Trophoblast cell (in vitro differentiated cells and primary cell): ENCODE results near the gene MCRIP2.

Experiments used
- DNase-seq, 2 donors: peaks; one replicate each; pipeline ENCODE4 v3.0.0-alpha.2; 2016
- H2AFZ ChIP-seq: 2 replicates; pipeline ENCODE4 v1.6.1; 2013; ENCODE audit warnings: low read length, moderate library complexity, mild to moderate bottlenecking; ENCODE audit not compliant: insufficient read depth, poor library complexity
- H2AK5ac ChIP-seq: 2 replicates; pipeline ENCODE4 v1.6.1; 2013; ENCODE audit warnings: mild to moderate bottlenecking, low read length
- H2BK120ac ChIP-seq: 2 replicates; pipeline ENCODE4 v1.6.1; 2013; ENCODE audit warnings: low read length, mild to moderate bottlenecking, moderate library complexity; ENCODE audit not compliant: insufficient read depth, poor library complexity
- H2BK12ac ChIP-seq: 2 replicates; pipeline ENCODE4 v1.6.1; 2013; ENCODE audit warnings: mild to moderate bottlenecking, low read length, moderate library complexity
- H2BK5ac ChIP-seq: 2 replicates; pipeline ENCODE4 v1.6.1; 2013; ENCODE audit warnings: low read length, low read depth, moderate library complexity, mild to moderate bottlenecking; ENCODE audit not compliant: poor library complexity
- H3K14ac ChIP-seq: 2 replicates; pipeline ENCODE4 v1.6.1; 2013; ENCODE audit warnings: mild to moderate bottlenecking, low read length
- H3K18ac ChIP-seq: 2 replicates; pipeline ENCODE4 v1.6.1; 2013; ENCODE audit warnings: mild to moderate bottlenecking, low read length
- H3K23ac ChIP-seq: 2 replicates; pipeline ENCODE4 v1.6.1; 2013; ENCODE audit warnings: low read length
- H3K27ac ChIP-seq: 2 replicates; pipeline ENCODE4 v1.5.1; 2013; ENCODE audit warnings: low read depth, mild to moderate bottlenecking, inconsistent platforms, low read length, moderate library complexity
- H3K27me3 ChIP-seq: 2 replicates; pipeline ENCODE4 v1.6.1; 2013; ENCODE audit warnings: inconsistent platforms, mild to moderate bottlenecking, low read length, moderate library complexity; ENCODE audit not compliant: insufficient read depth
- H3K36me3 ChIP-seq, 2 experiments: 1 replicate in 1 of 2; 2 replicates in 1 of 2; pipeline ENCODE4 v1.6.1; 2013; ENCODE audit warnings: low read length in 2 of 2, mild to moderate bottlenecking in 2 of 2, moderate library complexity in 1 of 2; ENCODE audit not compliant: insufficient read depth in 2 of 2, control insufficient read depth in 1 of 2
- H3K4ac ChIP-seq: 2 replicates; pipeline ENCODE4 v1.6.1; 2013; ENCODE audit warnings: low read depth, mild to moderate bottlenecking, low read length, moderate library complexity
- H3K4me1 ChIP-seq, 2 experiments: 1 replicate in 1 of 2; 2 replicates in 1 of 2; pipeline ENCODE4 v1.6.1; 2013; ENCODE audit warnings: low read length in 2 of 2, mild to moderate bottlenecking in 2 of 2, moderate library complexity in 1 of 2; ENCODE audit not compliant: insufficient read depth in 2 of 2, control insufficient read depth in 1 of 2
- H3K4me2 ChIP-seq: 2 replicates; pipeline ENCODE4 v1.6.1; 2013; ENCODE audit warnings: inconsistent platforms, mild to moderate bottlenecking, low read length, moderate library complexity
- H3K4me3 ChIP-seq: 2 replicates; pipeline ENCODE4 v1.5.1; 2013; ENCODE audit warnings: mild to moderate bottlenecking, low read depth, low read length, inconsistent platforms
- H3K79me1 ChIP-seq: one replicate; pipeline ENCODE4 v1.6.1; 2013; ENCODE audit warnings: low read length
- H3K79me2 ChIP-seq: 2 replicates; pipeline ENCODE4 v1.6.1; 2013; ENCODE audit warnings: low read length, mild to moderate bottlenecking; ENCODE audit not compliant: control insufficient read depth, insufficient read depth, poor library complexity
- H3K9ac ChIP-seq: 2 replicates; pipeline ENCODE4 v1.6.1; 2013; ENCODE audit warnings: mild to moderate bottlenecking, low read length
- H3K9me3 ChIP-seq: 2 replicates; pipeline ENCODE4 v1.6.1; 2013; ENCODE audit warnings: low read depth, mild to moderate bottlenecking, control low read depth, inconsistent platforms, low read length; ENCODE audit not compliant: insufficient read depth
- H4K12ac ChIP-seq: 2 replicates; pipeline ENCODE4 v1.6.1; 2013; ENCODE audit warnings: low read depth, mild to moderate bottlenecking, low read length, moderate library complexity
- H4K8ac ChIP-seq: 2 replicates; pipeline ENCODE4 v1.6.1; 2013; ENCODE audit warnings: low read depth, mild to moderate bottlenecking, low read length, moderate library complexity
- H4K91ac ChIP-seq: one replicate; pipeline ENCODE4 v1.6.1; 2013; ENCODE audit warnings: low read depth, mild to moderate bottlenecking, low read length, moderate library complexity
- WGBS: extraction: QIAGEN DNeasy Blood & Tissue Kit; methylation state at CpG from one replicate; pipeline ENCODE4 v1.1.7; 2013; ENCODE audit warnings: missing lambda C conversion rate; ENCODE audit not compliant: insufficient read length, insufficient coverage; ENCODE audit errors: extremely low coverage; 5-methylcytosine and 5-hydroxymethylcytosine counted together

Gene MCRIP2

DNA sequence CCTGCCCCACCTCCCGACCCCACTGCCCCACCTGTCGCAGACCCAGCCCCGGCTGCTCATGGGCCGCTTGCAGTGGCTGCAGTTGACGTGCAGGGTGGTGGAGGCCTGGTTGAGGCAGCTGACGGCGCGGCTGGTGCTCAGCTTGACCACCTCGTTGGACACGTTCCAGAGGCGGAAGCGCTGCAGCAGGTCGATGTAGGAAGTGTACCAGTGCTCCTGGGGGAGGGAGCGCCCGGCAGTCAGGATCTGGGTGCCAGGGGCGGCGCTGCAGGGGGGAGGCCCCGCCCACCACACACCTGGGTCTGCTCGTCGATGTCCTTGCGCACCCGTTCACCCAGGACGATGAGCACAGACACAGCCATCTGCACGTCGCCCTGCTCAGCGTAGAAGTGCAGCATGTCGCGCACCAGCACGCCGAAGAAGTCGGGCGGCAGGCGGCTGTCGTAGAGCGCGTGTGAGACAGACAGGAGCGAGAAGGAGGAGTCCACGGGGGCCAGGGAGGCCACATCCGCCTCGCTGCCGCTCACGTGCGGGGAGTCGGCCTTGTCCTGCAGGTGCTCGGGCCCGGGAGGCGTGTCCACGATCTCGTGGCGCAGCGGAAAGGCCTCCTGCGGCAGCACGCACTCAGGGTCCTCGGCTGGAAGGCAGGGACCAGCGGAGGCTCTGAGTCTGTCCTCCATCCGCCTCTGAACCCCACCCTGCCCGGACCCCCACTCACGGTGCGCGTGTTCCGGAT lies 43.5 kb downstream of the MCRIP2 start:
- no peak for DNase-seq
- Histone ChIP-seq H2BK120ac (no peak overlapping the region), H3K9ac (no peak overlapping the region), H3K4me1 (peaks cover 28 to 34% of the 10 kb centered on the region in 2 experiments), H2BK5ac (no peak overlapping the region), H3K4me2 (no peak overlapping the region), H3K9me3 (peaks cover 6% of the 10 kb centered on the region), H4K12ac (no peak overlapping the region), H3K14ac (no peak overlapping the region), H3K18ac (no peak overlapping the region), H2BK12ac (no peak overlapping the region), H3K27ac (no peak overlapping the region), H4K8ac (peak overlapping the region; percentile 24), H3K36me3 (peaks cover 54 to 57% of the 10 kb centered on the region in 2 experiments), H2AK5ac (no peak overlapping the region), H3K4ac (no peak overlapping the region), H3K23ac (no peak overlapping the region), H3K79me1 (peaks cover 14% of the 10 kb centered on the region), H3K27me3 (no peaks in the 10 kb centered on the region), H3K79me2 (peaks cover 20% of the 10 kb centered on the region), H4K91ac (no peak overlapping the region), H3K4me3 (peak overlapping the region; percentile 10), H2AFZ (no peak overlapping the region)
- WGBS = no CpG with 5 or more reads among the region's 61 CpGs

GRCh38 chr16:685967-686366 lies 44.3 kb downstream of the MCRIP2 start:
- H3K9me3 ChIP-seq = peaks cover 6% of the 10 kb centered on the region
- H4K91ac ChIP-seq = no peak overlapping the region
- H2BK12ac ChIP-seq = no peak overlapping the region
- peaks cover 14% of the 10 kb centered on the region for H3K79me2 ChIP-seq
- no peak overlapping the region for H3K27ac ChIP-seq
- H3K4me1 ChIP-seq = peaks cover 26 to 34% of the 10 kb centered on the region in 2 experiments
- H3K27me3 ChIP-seq = no peaks in the 10 kb centered on the region
- H3K79me1 ChIP-seq = peaks cover 11% of the 10 kb centered on the region
- no peak overlapping the region for H3K23ac ChIP-seq
- H2AK5ac ChIP-seq = no peak overlapping the region
- no peak overlapping the region for H3K18ac ChIP-seq
- no peak overlapping the region for H3K4me2 ChIP-seq
- H3K9ac ChIP-seq = no peak overlapping the region
- H4K12ac ChIP-seq = no peak overlapping the region
- no peak overlapping the region for H3K4me3 ChIP-seq
- H3K4ac ChIP-seq = no peak overlapping the region
- peaks cover 54% of the 10 kb centered on the region in 2 experiments for H3K36me3 ChIP-seq
- no peak overlapping the region for H3K14ac ChIP-seq
- no peak overlapping the region for H2AFZ ChIP-seq
- no CpG with 5 or more reads among the region's 10 CpGs for WGBS
- no peak overlapping the region for H2BK5ac ChIP-seq
- no peak for DNase-seq
- no peak overlapping the region for H4K8ac ChIP-seq
- H2BK120ac ChIP-seq = no peak overlapping the region

DNA sequence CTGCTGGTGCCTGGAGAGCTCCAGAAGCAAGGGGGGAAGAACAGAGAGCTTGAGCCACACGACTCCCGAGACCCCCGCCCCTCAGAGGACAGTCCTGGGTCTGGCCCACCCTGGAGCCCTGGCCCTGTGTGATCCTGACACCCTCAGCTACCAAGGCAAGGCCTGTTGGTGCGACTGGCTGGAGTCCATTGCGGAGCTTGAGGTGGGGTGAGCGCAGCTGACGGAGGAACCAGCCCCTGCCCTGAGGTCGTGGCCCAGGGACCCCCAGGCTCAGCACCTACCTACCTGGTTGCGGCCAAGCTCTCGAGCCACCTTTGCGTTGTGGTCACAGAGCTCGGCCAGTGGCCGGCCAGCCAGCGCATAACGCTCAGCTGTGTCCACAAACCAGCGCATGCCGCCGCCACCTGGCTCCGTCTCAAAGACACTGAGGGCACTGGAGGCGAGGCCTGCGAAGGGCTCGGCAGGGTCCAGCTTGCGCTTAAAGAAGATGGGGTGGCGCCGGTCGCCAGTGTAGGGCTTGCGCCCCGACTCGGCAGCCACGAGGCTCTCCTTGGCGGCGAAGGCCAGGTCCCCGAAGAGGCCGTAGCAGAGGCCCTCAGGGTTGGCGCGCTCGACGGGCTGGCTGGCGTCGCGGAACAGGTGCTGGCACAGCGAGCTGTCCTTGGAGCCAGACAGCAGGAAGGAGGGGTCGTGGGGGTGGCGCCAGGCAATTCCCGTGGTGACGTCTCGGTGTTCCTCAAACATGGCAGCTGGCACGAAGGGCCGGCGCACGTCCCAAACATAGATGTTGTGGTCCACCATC lies 45.0 kb downstream of the MCRIP2 start:
- H4K8ac ChIP-seq = no peak overlapping the region
- no peak overlapping the region for H2BK5ac ChIP-seq
- peaks cover 22 to 29% of the 10 kb centered on the region in 2 experiments for H3K4me1 ChIP-seq
- peaks cover 6% of the 10 kb centered on the region for H3K9me3 ChIP-seq
- no CpG with 5 or more reads among the region's 51 CpGs for WGBS
- no peak overlapping the region for H3K9ac ChIP-seq
- no peak overlapping the region for H3K14ac ChIP-seq
- no peak overlapping the region for H2BK120ac ChIP-seq
- peaks cover 11% of the 10 kb centered on the region for H3K79me1 ChIP-seq
- H3K4me2 ChIP-seq = no peak overlapping the region
- H2AFZ ChIP-seq = no peak overlapping the region
- H3K23ac ChIP-seq = no peak overlapping the region
- no peak overlapping the region for H4K91ac ChIP-seq
- no peak overlapping the region for H2BK12ac ChIP-seq
- no peak overlapping the region for H3K4me3 ChIP-seq
- no peak overlapping the region for H3K18ac ChIP-seq
- H3K27ac ChIP-seq = no peak overlapping the region
- H4K12ac ChIP-seq = no peak overlapping the region
- H3K4ac ChIP-seq = no peak overlapping the region
- H3K27me3 ChIP-seq = no peaks in the 10 kb centered on the region
- peaks cover 48% of the 10 kb centered on the region in 2 experiments for H3K36me3 ChIP-seq
- peaks cover 9% of the 10 kb centered on the region for H3K79me2 ChIP-seq
- no peak for DNase-seq
- H2AK5ac ChIP-seq = no peak overlapping the region

- no peak overlapping the region for H4K12ac ChIP-seq
- no peak overlapping the region for H4K91ac ChIP-seq
- no CpG with 5 or more reads among the region's 19 CpGs for WGBS
- no peak overlapping the region for H3K4ac ChIP-seq
- H3K9ac ChIP-seq = no peak overlapping the region
- no peak overlapping the region for H2BK12ac ChIP-seq
- no peak overlapping the region for H3K23ac ChIP-seq
- H2BK5ac ChIP-seq = no peak overlapping the region
- H3K4me3 ChIP-seq = peak overlapping the region; percentile 18
- H3K36me3 ChIP-seq = peaks cover 39% of the 10 kb centered on the region in 2 experiments
- H2AK5ac ChIP-seq = no peak overlapping the region
- no peak overlapping the region for H2AFZ ChIP-seq
- H3K27ac ChIP-seq = no peak overlapping the region
- H3K4me1 ChIP-seq = peaks cover 17 to 26% of the 10 kb centered on the region in 2 experiments
- H3K79me1 ChIP-seq = peaks cover 11% of the 10 kb centered on the region
- no peak overlapping the region for H3K4me2 ChIP-seq
- no peak overlapping the region for H3K14ac ChIP-seq
- no peak overlapping the region for H2BK120ac ChIP-seq
- DNase-seq = no peak
- H4K8ac ChIP-seq = no peak overlapping the region
- H3K9me3 ChIP-seq = peaks cover 6% of the 10 kb centered on the region
- H3K27me3 ChIP-seq = no peaks in the 10 kb centered on the region
- H3K79me2 ChIP-seq = peaks cover 8% of the 10 kb centered on the region
- H3K18ac ChIP-seq = no peak overlapping the region
These were observed 45.9 kb downstream of the MCRIP2 start for GRCh38 chr16:687499-687898.
